Endothelial cell of umbilical vein (primary cell): Measurements from ENCODE around the gene RRP8. TPM values are rescaled to one million over a fixed set of nuclear protein-coding genes. Genes with fewer than 3 reads are reported as not detected.

Source experiments
- BruUV-seq: library from RNA; stranded (reverse); fragments of 400-500 nt; replicated peaks from 2 replicates; lab custom pipeline; 2021; lab: Mats Ljungman, UMichigan
- CTCF ChIA-PET: fragments of 300-600, 350-600 bp; sonication (Branson Sonifier 250); formaldehyde crosslinking; loops from one replicate; lab custom pipeline; 2021; ENCODE audit warnings: antibody characterized with exemption, inconsistent platforms; lab: Charles Lee
- POLR2A ChIA-PET: fragments of 300-600, 350-600 bp; sonication (Branson Sonifier 250); formaldehyde crosslinking; loops from one replicate; lab custom pipeline; 2021; ENCODE audit warnings: antibody characterized with exemption, inconsistent platforms; lab: Charles Lee
- DNase-seq: peaks from one replicate; pipeline ENCODE4 v3.0.0-alpha.2; 2011; ENCODE audit warnings: low read depth, low spot score
- FAIRE-seq: peaks from 2 replicates; lab custom pipeline; 2011; peaks lifted over from hg19 to GRCh38; lab: Jason Lieb, UNC
- H2AFZ ChIP-seq: 2 replicates; pipeline ENCODE4 v1.6.0; 2012; ENCODE audit warnings: low read depth, low read length, control low read depth, inconsistent platforms
- H3K27ac ChIP-seq: 2 replicates; pipeline ENCODE4 v1.5.1; 2011; ENCODE audit warnings: low read depth, mild to moderate bottlenecking, control low read depth, low read length, moderate library complexity; ENCODE audit not compliant: insufficient read depth
- H3K27me3 ChIP-seq, 2 experiments: 2 replicates each; pipeline versions ENCODE4 v1.6.0 to v1.6.1; 2011; ENCODE audit warnings: low read length in 2 of 2, mixed read lengths in 1 of 2; ENCODE audit not compliant: control insufficient read depth in 2 of 2, insufficient read depth in 2 of 2
- H3K36me3 ChIP-seq, 2 experiments: 2 replicates in 1 of 2; 3 replicates in 1 of 2; pipeline ENCODE4 v1.5.1; 2011; ENCODE audit warnings: low read length in 2 of 2, mild to moderate bottlenecking in 1 of 2, moderate library complexity in 1 of 2; ENCODE audit not compliant: control insufficient read depth in 2 of 2, insufficient read depth in 2 of 2; ENCODE audit errors: extremely low read depth in 1 of 2
- H3K4me1 ChIP-seq: 3 replicates; pipeline ENCODE4 v1.5.1; 2011; ENCODE audit warnings: mild to moderate bottlenecking, low read length; ENCODE audit not compliant: control insufficient read depth, insufficient read depth; ENCODE audit errors: extremely low read depth
- H3K4me2 ChIP-seq: 2 replicates; pipeline ENCODE4 v1.6.1; 2011; ENCODE audit warnings: low read length, control low read depth, mixed read lengths; ENCODE audit not compliant: insufficient read depth
- H3K4me3 ChIP-seq, 3 experiments: fragments of 200-600 bp in 1 of 3; sonication (generic), shearing (Covaris generic) in 1 of 3; replicated peaks in 1 of 3; 2 replicates each; pipeline ENCODE4 v1.5.1; 2011 to 2016; ENCODE audit warnings: control low read depth in 3 of 3, low read length in 3 of 3, mild to moderate bottlenecking in 2 of 3, inconsistent platforms in 1 of 3, low read depth in 1 of 3, moderate library complexity in 1 of 3; ENCODE audit not compliant: insufficient read depth in 1 of 3
- H3K79me2 ChIP-seq: 2 replicates; pipeline ENCODE4 v1.6.0; 2012; ENCODE audit warnings: low read length, inconsistent platforms; ENCODE audit not compliant: control insufficient read depth, insufficient read depth
- H3K9ac ChIP-seq: replicated peaks from 2 replicates; pipeline ENCODE3; 2011; ENCODE audit warnings: low read length, control low read depth; ENCODE audit not compliant: insufficient read depth; ENCODE audit errors: extremely low read depth
- H3K9me1 ChIP-seq: replicated peaks from 3 replicates; pipeline ENCODE4 v1.6.0; 2011; ENCODE audit warnings: mild to moderate bottlenecking, low read length; ENCODE audit not compliant: control insufficient read depth, insufficient read depth; ENCODE audit errors: extremely low read depth
- H3K9me3 ChIP-seq: replicated peaks from 2 replicates; pipeline ENCODE4 v1.5.1; 2012; ENCODE audit warnings: low read length, inconsistent platforms; ENCODE audit not compliant: control insufficient read depth, insufficient read depth
- H4K20me1 ChIP-seq: replicated peaks from 2 replicates; pipeline ENCODE3; 2011; ENCODE audit warnings: mild to moderate bottlenecking, low read length; ENCODE audit not compliant: control insufficient read depth, insufficient read depth; ENCODE audit errors: extremely low read depth
- CTCF ChIP-seq, 2 donors: IDR thresholded peaks; 1 replicate in 1 of 2; 2 replicates in 1 of 2; pipeline ENCODE4 v1.5.1; 2011; ENCODE audit warnings: low read length in 2 of 2, mild to moderate bottlenecking in 2 of 2, moderate library complexity in 2 of 2, control low read depth in 1 of 2, inconsistent platforms in 1 of 2, low read depth in 1 of 2; ENCODE audit not compliant: insufficient read depth in 1 of 2; ENCODE audit errors: extremely low read depth in 1 of 2
- EZH2 ChIP-seq: IDR thresholded peaks from 2 replicates; pipeline ENCODE4 v1.6.1; 2012; ENCODE audit warnings: borderline replicate concordance, low read depth, mild to moderate bottlenecking, moderate library complexity, low read length, inconsistent platforms; ENCODE audit not compliant: severe bottlenecking
- FOS ChIP-seq: IDR thresholded peaks from 2 replicates; pipeline ENCODE4 v1.6.1; 2011; ENCODE audit warnings: mild to moderate bottlenecking, low read length, moderate library complexity, borderline replicate concordance; ENCODE audit not compliant: insufficient read depth
- GATA2 ChIP-seq: IDR thresholded peaks from 2 replicates; pipeline ENCODE4 v1.7.0; 2011; ENCODE audit warnings: low read depth, mild to moderate bottlenecking, moderate library complexity, mixed read lengths, low read length; ENCODE audit not compliant: insufficient read length, insufficient read depth
- JUN ChIP-seq: IDR thresholded peaks from 2 replicates; pipeline ENCODE4 v1.6.1; 2011; ENCODE audit warnings: borderline replicate concordance, low read depth; ENCODE audit not compliant: insufficient read length, insufficient read depth
- MAX ChIP-seq: IDR thresholded peaks from 2 replicates; pipeline ENCODE4 v1.6.1; 2011; ENCODE audit not compliant: insufficient read depth, insufficient read length
- MYC ChIP-seq: IDR thresholded peaks from one replicate; pipeline ENCODE4 v1.6.1; 2011; ENCODE audit warnings: mild to moderate bottlenecking, low read depth, low read length
- POLR2A ChIP-seq: IDR thresholded peaks from 2 replicates; pipeline ENCODE4 v1.6.1; 2012; ENCODE audit warnings: low read depth, mild to moderate bottlenecking, control low read depth, low read length
- POLR2AphosphoS5 ChIP-seq: IDR thresholded peaks from 2 replicates; pipeline ENCODE4 v1.6.1; 2012; ENCODE audit warnings: low read depth, mild to moderate bottlenecking, control low read depth, low read length, moderate library complexity; ENCODE audit not compliant: insufficient read depth
- dilution Hi-C: fragments of 300-500 bp; cut with MboI; formaldehyde crosslinking; loops from one replicate; pipeline ENCODE4 v1.15.0; 2019; ENCODE audit warnings: low sequenced_read_pairs; ENCODE audit not compliant: extremely low pct_ligation_motif_present
- intact Hi-C: fragments of 100-400 bp; cut with micrococcal nuclease; formaldehyde crosslinking; loops from one replicate; pipeline ENCODE4 v1.10.0; 2022
- polyA plus RNA-seq, 4 experiments: library from polyadenylated mRNA; depleted of rRNA in 3 of 4; stranded (reverse) in 3 of 4; unstranded in 1 of 4; fragments of >200 nt; gene quantifications; 2 replicates each; pipeline versions ENCODE4 v1.2.1 to v1.2.3, GENCODE V29; 2011 to 2012; ENCODE audit warnings: missing spikeins in 1 of 4
- total RNA-seq: library from RNA; stranded (reverse); gene quantifications from 2 replicates; pipeline ENCODE4 v1.2.3, GENCODE V29; 2021

Gene RRP8
- total and polyA plus RNA-seq, 2 donors (not counting 3 experiments of a cell fraction or from before 2014, with no cell fraction given) = 6.4 to 19.4 TPM

- ChIA-PET CTCF (interaction anchor here (1.1 to 5.9 kb wide), 6 partner anchors 8 to 63 kb away, joined by 3 to 46 read pairs (median 4); partner anchors contain the start of genes ILK and RRP8), POLR2A (no interaction called here)
- H3K27ac ChIP-seq = no peak overlapping the region
- intact Hi-C loops = no loop called here
- no peak overlapping the region for H2AFZ ChIP-seq
- H3K9me3 ChIP-seq = no peaks in the 10 kb centered on the region
- H3K36me3 ChIP-seq = peaks cover 3 to 9% of the 10 kb centered on the region in 2 experiments
- dilution Hi-C loops = no loop called here
- H3K4me3 ChIP-seq = no peak overlapping the region
- peaks cover 9% of the 10 kb centered on the region for H3K79me2 ChIP-seq
- no peaks in the 10 kb centered on the region for H3K27me3 ChIP-seq
- no peak overlapping the region for H3K9ac ChIP-seq
- no peaks in the 10 kb centered on the region for H3K4me1 ChIP-seq
- H3K9me1 ChIP-seq = no peaks in the 10 kb centered on the region
- BruUV-seq = no TSS peak
- no peaks in the 10 kb centered on the region for H4K20me1 ChIP-seq
- TF ChIP-seq MYC = no peak
- no peak for TF ChIP-seq MAX
- no peak for TF ChIP-seq POLR2A
- TF ChIP-seq EZH2 = no peak
- TF ChIP-seq CTCF (IDR thresholded peaks at IDR 0.05; ENCODE audit: extremely low read depth in 1 of 2, insufficient read depth in 1 of 2, low read depth in 1 of 2, low read length in 2 of 2) = no peak
- no peak for TF ChIP-seq FOS
- TF ChIP-seq POLR2AphosphoS5 = no peak
- TF ChIP-seq JUN = no peak
- no peak for TF ChIP-seq GATA2
- no peak overlapping the region for H3K4me2 ChIP-seq
- DNase-seq = no peak
- FAIRE-seq = no peak
These were observed 9.2 kb downstream of the RRP8 start for GRCh38 chr11:6594142-6594768.
